Measurements from ENCODE around the gene GALNT16. TPM values are rescaled to one million over a fixed set of nuclear protein-coding genes. Genes with fewer than 3 reads are reported as not detected.
A peak's percentile ranks its signal among the peaks of the same experiment; 100 is the strongest.

The GALNT16 gene
- total RNA-seq, 1 donor from 2014 or later, result 1.00 TPM

GRCh38 chr14:69342928-69343525 lies 83.1 kb downstream of the GALNT16 start:
- no peak for ATAC-seq

GRCh38 chr14:69344171-69344570 lies 84.2 kb downstream of the GALNT16 start:
- ATAC-seq, result no peak

- no peak for ATAC-seq
These were observed 85.4 kb downstream of the GALNT16 start for GRCh38 chr14:69345402-69345801.

GRCh38 chr14:69346710-69347109 lies 86.8 kb downstream of the GALNT16 start:
- ATAC-seq, result no peak

GRCh38 chr14:69349091-69349777 lies 89.3 kb downstream of the GALNT16 start:
- no peak for ATAC-seq

- ATAC-seq, result no peak
These were observed 90.9 kb downstream of the GALNT16 start for GRCh38 chr14:69350892-69351291.

- ATAC-seq, result peak; percentile 23
These were observed 91.4 kb downstream of the GALNT16 start for GRCh38 chr14:69351385-69351784.

- ATAC-seq, result no peak
These were observed 92.0 kb downstream of the GALNT16 start for GRCh38 chr14:69351911-69352310.

- ATAC-seq, result no peak
These were observed 93.2 kb downstream of the GALNT16 start for GRCh38 chr14:69353168-69353567.

- peak; percentile 53 for ATAC-seq
These were observed 94.6 kb downstream of the GALNT16 start for GRCh38 chr14:69354383-69355153.

- ATAC-seq, result no peak
These were observed 95.2 kb downstream of the GALNT16 start for GRCh38 chr14:69355154-69355597.

GRCh38 chr14:69355607-69356281 lies 95.8 kb downstream of the GALNT16 start:
- no peak for ATAC-seq

GRCh38 chr14:69356903-69357543 lies 97.1 kb downstream of the GALNT16 start:
- ATAC-seq, result no peak

GRCh38 chr14:69357544-69358200 lies 97.7 kb downstream of the GALNT16 start:
- ATAC-seq, result no peak

- no peak for ATAC-seq
These were observed 98.4 kb downstream of the GALNT16 start for GRCh38 chr14:69358233-69358963.

GRCh38 chr14:69358966-69359365 lies 99.0 kb downstream of the GALNT16 start:
- no peak for ATAC-seq

- no peak for ATAC-seq
These were observed 100.6 kb downstream of the GALNT16 start for GRCh38 chr14:69360438-69361108.

- no peak for ATAC-seq
These were observed 103.1 kb downstream of the GALNT16 start for GRCh38 chr14:69363055-69363454.

- no peak for ATAC-seq
These were observed 104.0 kb downstream of the GALNT16 start for GRCh38 chr14:69363964-69364363.

- ATAC-seq, result no peak
These were observed 104.4 kb downstream of the GALNT16 start for GRCh38 chr14:69364378-69364777.

GRCh38 chr14:69366069-69366468 lies 106.1 kb downstream of the GALNT16 start:
- ATAC-seq, result no peak

Data from esophagus mucosa (tissue), 1 donor.